ENCODE results near the gene HGS. TPM values are rescaled to one million over a fixed set of nuclear protein-coding genes. Genes with fewer than 3 reads are reported as not detected.

Gene HGS
- total RNA-seq, 2 experiments from 2014 or later = 118 to 127 TPM

DNA sequence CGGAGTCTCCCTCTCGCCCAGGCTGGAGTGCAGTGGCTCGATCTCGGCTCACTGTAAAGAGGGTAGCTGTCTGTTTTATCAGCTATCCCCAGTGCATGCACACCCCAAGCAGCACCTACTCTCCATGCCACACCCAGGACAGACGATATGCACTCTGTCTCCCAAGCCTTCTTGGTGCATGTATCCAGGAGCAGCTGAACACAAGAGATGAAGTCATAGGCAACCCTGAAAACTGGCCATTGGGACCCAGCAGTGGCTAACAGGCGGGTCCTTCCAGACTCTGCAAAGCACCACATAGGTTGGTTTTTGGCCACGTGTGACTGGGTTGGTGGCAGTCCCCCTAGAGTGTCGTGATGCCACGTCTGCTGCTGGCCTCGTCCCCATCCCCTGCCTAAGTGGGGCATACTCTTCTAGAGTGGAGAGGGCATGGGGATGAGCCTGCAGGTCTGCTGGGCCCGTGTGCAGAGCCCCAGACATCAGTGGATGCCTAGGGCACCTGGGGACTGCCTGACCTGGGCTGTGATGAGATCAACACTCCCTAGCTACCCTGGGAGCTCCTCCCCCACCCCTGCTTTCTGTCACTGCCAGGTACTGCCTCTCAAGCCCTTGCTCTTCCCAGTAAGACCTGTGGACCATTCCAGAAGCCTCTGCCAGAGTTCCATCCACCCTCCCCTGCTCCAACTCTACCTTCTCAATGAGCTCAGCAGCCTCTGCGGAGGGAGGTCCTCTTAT, 36.8 kb upstream of the HGS start:
- Mint-ChIP-seq H3K36me3 (ENCODE audit: low read depth) (no peaks in the 10 kb centered on the region), H3K4me3 (no peak overlapping the region), H3K27me3 (peaks cover 27% of the 10 kb centered on the region), H3K4me1 (ENCODE audit: low read depth) (no peaks in the 10 kb centered on the region), H3K27ac (no peak overlapping the region), H3K9me3 (no peaks in the 10 kb centered on the region)
- no peaks in the 10 kb centered on the region for H3K4me1 ChIP-seq (ENCODE audit: insufficient read depth, low read length)
- POLR2A ChIA-PET = no interaction called here
- H3K27me3 ChIP-seq (ENCODE audit: control insufficient read depth in 1 of 2, insufficient read depth in 2 of 2, low read length in 2 of 2) = peaks cover 20 to 27% of the 10 kb centered on the region in 2 experiments
- peaks cover 0 to 15% of the 10 kb centered on the region in 2 experiments for H3K9me3 ChIP-seq (ENCODE audit: control insufficient read depth in 1 of 2, insufficient read depth in 1 of 2, low read length in 2 of 2)
- H3K36me3 ChIP-seq (ENCODE audit: insufficient read depth, low read length) = no peaks in the 10 kb centered on the region
- no peak overlapping the region for H3K4me3 ChIP-seq (ENCODE audit: low read length)
- CTCF ChIA-PET = no interaction called here
- intact Hi-C loops (cut with DNase I, micrococcal nuclease) = no loop called here
- DNase-seq = no peak
- no peak overlapping the region for H3K27ac ChIP-seq (ENCODE audit: low read depth in 1 of 2, low read length in 2 of 2)
- no peak for ATAC-seq (ENCODE audit: poor library complexity)
- TF ChIP-seq, protein P1, sequence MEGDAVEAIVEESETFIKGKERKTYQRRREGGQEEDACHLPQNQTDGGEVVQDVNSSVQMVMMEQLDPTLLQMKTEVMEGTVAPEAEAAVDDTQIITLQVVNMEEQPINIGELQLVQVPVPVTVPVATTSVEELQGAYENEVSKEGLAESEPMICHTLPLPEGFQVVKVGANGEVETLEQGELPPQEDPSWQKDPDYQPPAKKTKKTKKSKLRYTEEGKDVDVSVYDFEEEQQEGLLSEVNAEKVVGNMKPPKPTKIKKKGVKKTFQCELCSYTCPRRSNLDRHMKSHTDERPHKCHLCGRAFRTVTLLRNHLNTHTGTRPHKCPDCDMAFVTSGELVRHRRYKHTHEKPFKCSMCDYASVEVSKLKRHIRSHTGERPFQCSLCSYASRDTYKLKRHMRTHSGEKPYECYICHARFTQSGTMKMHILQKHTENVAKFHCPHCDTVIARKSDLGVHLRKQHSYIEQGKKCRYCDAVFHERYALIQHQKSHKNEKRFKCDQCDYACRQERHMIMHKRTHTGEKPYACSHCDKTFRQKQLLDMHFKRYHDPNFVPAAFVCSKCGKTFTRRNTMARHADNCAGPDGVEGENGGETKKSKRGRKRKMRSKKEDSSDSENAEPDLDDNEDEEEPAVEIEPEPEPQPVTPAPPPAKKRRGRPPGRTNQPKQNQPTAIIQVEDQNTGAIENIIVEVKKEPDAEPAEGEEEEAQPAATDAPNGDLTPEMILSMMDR (IDR thresholded peaks at IDR 0.05) = no peak

DNA sequence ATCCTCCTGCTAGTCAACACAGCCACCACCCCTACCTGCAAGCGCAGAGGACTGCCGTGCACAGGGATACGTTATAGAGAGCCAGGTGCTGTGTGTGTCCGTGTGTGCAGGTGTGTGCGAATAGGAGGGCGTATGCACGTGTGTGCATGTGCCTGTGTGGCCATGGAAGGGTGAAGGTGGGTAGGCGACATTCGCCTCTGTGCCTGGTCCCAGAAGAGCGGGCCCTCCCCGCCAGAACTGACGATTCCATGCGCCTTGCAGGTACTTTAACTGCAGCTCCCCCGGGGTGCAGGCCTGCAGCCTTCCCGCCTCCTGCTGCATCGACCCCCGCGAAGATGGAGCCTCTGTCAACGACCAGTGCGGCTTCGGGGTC, 36.2 kb upstream of the HGS start:
- Mint-ChIP-seq H3K27me3 (peaks cover 27% of the 10 kb centered on the region), H3K9me3 (no peaks in the 10 kb centered on the region), H3K4me1 (ENCODE audit: low read depth) (no peaks in the 10 kb centered on the region), H3K4me3 (no peak overlapping the region), H3K36me3 (ENCODE audit: low read depth) (no peaks in the 10 kb centered on the region), H3K27ac (no peak overlapping the region)
- peaks cover 22 to 27% of the 10 kb centered on the region in 2 experiments for H3K27me3 ChIP-seq (ENCODE audit: control insufficient read depth in 1 of 2, insufficient read depth in 2 of 2, low read length in 2 of 2)
- ChIA-PET POLR2A (no interaction called here), CTCF (no interaction called here)
- H3K36me3 ChIP-seq (ENCODE audit: insufficient read depth, low read length) = no peaks in the 10 kb centered on the region
- H3K27ac ChIP-seq (ENCODE audit: low read depth in 1 of 2, low read length in 2 of 2) = no peak overlapping the region
- H3K9me3 ChIP-seq (ENCODE audit: control insufficient read depth in 1 of 2, insufficient read depth in 1 of 2, low read length in 2 of 2) = peaks cover 0 to 15% of the 10 kb centered on the region in 2 experiments
- ATAC-seq (ENCODE audit: poor library complexity) = no peak
- intact Hi-C loops (cut with DNase I, micrococcal nuclease) = no loop called here
- no peak for DNase-seq
- H3K4me1 ChIP-seq (ENCODE audit: insufficient read depth, low read length) = no peaks in the 10 kb centered on the region
- H3K4me3 ChIP-seq (ENCODE audit: low read length) = no peak overlapping the region
- TF ChIP-seq, protein P1 (IDR thresholded peaks at IDR 0.05) = no peak

DNA sequence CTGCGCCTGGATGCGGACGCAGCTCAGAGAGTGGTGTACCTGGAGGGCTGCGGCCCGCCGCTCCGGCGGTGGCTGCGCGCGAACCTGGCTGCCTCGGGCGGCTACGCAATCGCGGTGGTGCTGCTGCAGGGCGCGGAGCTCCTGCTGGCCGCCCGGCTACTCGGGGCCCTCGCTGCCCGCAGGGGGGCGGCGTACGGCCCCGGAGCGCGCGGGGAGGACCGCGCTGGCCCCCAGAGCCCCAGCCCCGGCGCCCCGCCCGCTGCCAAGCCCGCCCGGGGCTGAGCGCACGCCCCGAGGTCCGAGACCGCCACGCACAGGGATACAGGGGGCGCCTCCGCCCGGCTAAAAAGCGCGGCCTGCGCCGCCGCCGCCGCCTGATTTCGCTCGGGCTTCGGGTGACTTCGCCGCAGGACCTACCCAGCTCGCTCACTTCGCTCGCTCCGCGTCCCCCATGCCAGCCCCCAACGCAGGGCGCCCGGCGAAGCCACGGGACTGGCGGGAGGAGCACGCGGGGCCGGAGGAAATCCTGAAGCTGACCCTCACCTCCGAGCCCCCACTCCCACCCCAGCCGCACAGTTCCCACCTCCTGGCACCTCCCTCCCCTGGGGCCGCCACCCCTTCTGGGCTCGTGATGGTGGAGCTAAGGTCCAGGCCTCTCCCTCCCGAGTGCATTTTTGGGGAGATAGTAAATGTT, 35.7 kb upstream of the HGS start:
- no peak overlapping the region for H3K27ac ChIP-seq (ENCODE audit: low read depth in 1 of 2, low read length in 2 of 2)
- H3K9me3 ChIP-seq (ENCODE audit: control insufficient read depth in 1 of 2, insufficient read depth in 1 of 2, low read length in 2 of 2) = peaks cover 0 to 15% of the 10 kb centered on the region in 2 experiments
- Mint-ChIP-seq H3K4me1 (ENCODE audit: low read depth) (peaks cover under 1% of the 10 kb centered on the region), H3K36me3 (ENCODE audit: low read depth) (no peaks in the 10 kb centered on the region), H3K4me3 (no peak overlapping the region), H3K9me3 (no peaks in the 10 kb centered on the region), H3K27me3 (peaks cover 29% of the 10 kb centered on the region), H3K27ac (no peak overlapping the region)
- peaks cover 5% of the 10 kb centered on the region for H3K4me1 ChIP-seq (ENCODE audit: insufficient read depth, low read length)
- intact Hi-C loops (cut with DNase I, micrococcal nuclease) = no loop called here
- ATAC-seq (ENCODE audit: poor library complexity) (no peak), DNase-seq (no peak)
- ChIA-PET CTCF (no interaction called here), POLR2A (no interaction called here)
- H3K36me3 ChIP-seq (ENCODE audit: insufficient read depth, low read length) = no peaks in the 10 kb centered on the region
- H3K4me3 ChIP-seq (ENCODE audit: low read length) = no peak overlapping the region
- TF ChIP-seq, protein P1 (IDR thresholded peaks at IDR 0.05) = no peak
- H3K27me3 ChIP-seq (ENCODE audit: control insufficient read depth in 1 of 2, insufficient read depth in 2 of 2, low read length in 2 of 2) = peaks cover 22 to 27% of the 10 kb centered on the region in 2 experiments

Measured in CD4-positive, alpha-beta T cell (primary cell).